ENCODE results near the gene RAPGEF1. TPM values are rescaled to one million over a fixed set of nuclear protein-coding genes. Genes with fewer than 3 reads are reported as not detected.
"Not testable (repeated sequence)": the region's sequence is repeated elsewhere in the genome, so short reads cannot be mapped to it uniquely, and the experiment has no call there.

The RAPGEF1 gene
- total and polyA plus RNA-seq, 9 donors = 17.0 to 64.4 (median 36.4) TPM

GRCh38 chr9:131712151-131712716 lies 27.6 kb downstream of the RAPGEF1 start:
- Histone ChIP-seq H3K27ac (no peak overlapping the region), H3K36me3 (no peaks in the 10 kb centered on the region), H3K27me3 (no peaks in the 10 kb centered on the region), H3K9me3 (no peaks in the 10 kb centered on the region), H3K4me3 (no peak overlapping the region), H3K4me1 (ENCODE audit: insufficient read depth) (no peaks in the 10 kb centered on the region)
- 92 to 95% (median 94%) methylated on average over 10 of the region's 10 CpGs for WGBS, 3 donors
- intact Hi-C loops (cut with DNase I) = no loop called here
- TF ChIP-seq POLR2A (IDR thresholded peaks at IDR 0.05) = no peak
- TF ChIP-seq EP300 (IDR thresholded peaks at IDR 0.05) = no peak
- TF ChIP-seq CTCF (IDR thresholded peaks at IDR 0.05) = no peak
- no peak for DNase-seq

- Histone ChIP-seq H3K27me3 (no peaks in the 10 kb centered on the region), H3K36me3 (no peaks in the 10 kb centered on the region), H3K27ac (no peak overlapping the region), H3K4me3 (no peak overlapping the region), H3K4me1 (ENCODE audit: insufficient read depth) (no peaks in the 10 kb centered on the region), H3K9me3 (no peaks in the 10 kb centered on the region)
- intact Hi-C loops (cut with DNase I) = no loop called here
- no peak for DNase-seq
- 72 to 82% (median 78%) methylated on average over 10 of the region's 10 CpGs for WGBS, 3 donors
- no peak for TF ChIP-seq CTCF (IDR thresholded peaks at IDR 0.05)
- no peak for TF ChIP-seq POLR2A (IDR thresholded peaks at IDR 0.05)
- TF ChIP-seq EP300 (IDR thresholded peaks at IDR 0.05) = no peak
These were observed 30.0 kb downstream of the RAPGEF1 start for GRCh38 chr9:131709771-131710431.

DNA sequence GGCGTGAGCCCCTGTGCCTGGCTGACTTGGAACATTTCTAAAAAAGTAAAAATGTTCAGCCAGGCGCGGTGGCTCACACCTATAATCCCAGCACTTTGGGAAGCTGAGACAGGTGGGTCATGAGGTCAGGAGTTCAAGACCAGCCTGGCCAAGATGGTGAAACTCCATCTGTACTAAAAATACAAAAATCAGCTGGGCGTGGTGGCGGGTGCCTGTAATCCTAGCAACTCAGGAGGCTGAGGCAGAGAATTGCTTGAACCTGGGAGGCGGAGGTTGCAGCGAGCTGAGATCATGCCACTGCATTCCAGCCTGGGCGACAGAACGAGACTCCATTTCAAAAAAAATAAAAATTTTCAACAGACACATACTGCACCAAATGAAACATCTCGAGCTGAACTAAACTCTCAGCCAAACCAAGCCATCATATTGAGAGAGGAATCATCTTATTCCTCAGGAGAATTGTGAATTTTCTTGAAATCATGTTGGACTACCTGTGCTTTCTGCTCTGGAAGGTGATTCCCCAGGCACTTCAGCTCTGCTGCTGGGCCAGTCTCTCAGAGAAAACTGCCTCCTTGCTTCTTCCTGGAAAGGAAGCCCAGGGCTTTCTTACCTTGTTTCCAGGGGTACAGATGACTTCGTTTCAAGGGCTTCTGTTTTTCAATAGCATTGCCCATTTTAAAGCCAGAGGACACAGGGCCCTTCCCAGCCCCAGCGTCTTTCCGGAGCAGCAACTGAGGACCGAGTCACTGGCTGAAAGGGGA lies 30.7 kb downstream of the RAPGEF1 start:
- intact Hi-C loops (cut with DNase I); H3K9me3 ChIP-seq; H3K4me1 ChIP-seq (ENCODE audit: insufficient read depth); H3K36me3 ChIP-seq; DNase-seq; H3K27ac ChIP-seq; H3K27me3 ChIP-seq; H3K4me3 ChIP-seq: not testable (repeated sequence)
- WGBS, 3 donors = 88 to 93% (median 91%) methylated on average over 14 of the region's 14 CpGs

- intact Hi-C loops (cut with DNase I) = no loop called here
- Histone ChIP-seq H3K27ac (no peak overlapping the region), H3K4me3 (no peak overlapping the region), H3K9me3 (no peaks in the 10 kb centered on the region), H3K27me3 (no peaks in the 10 kb centered on the region), H3K4me1 (ENCODE audit: insufficient read depth) (no peaks in the 10 kb centered on the region), H3K36me3 (no peaks in the 10 kb centered on the region)
- TF ChIP-seq POLR2A (IDR thresholded peaks at IDR 0.05) = no peak
- no peak for TF ChIP-seq CTCF (IDR thresholded peaks at IDR 0.05)
- no peak for TF ChIP-seq EP300 (IDR thresholded peaks at IDR 0.05)
- 73 to 84% (median 82%) methylated on average over 13 of the region's 13 CpGs for WGBS, 3 donors
- no peak for DNase-seq
These were observed 31.5 kb downstream of the RAPGEF1 start for GRCh38 chr9:131708226-131709002.

Measured in ovary (tissue), 9 donors.